PC-3 (cell line): ENCODE data around the gene ZNF341. TPM values are rescaled to one million over a fixed set of nuclear protein-coding genes. Genes with fewer than 3 reads are reported as not detected.

Source experiments
- ATAC-seq: fragments of 200-7000 bp; cut with Tn5 transposase; 2 replicates; pipeline ENCODE4 v1.9.1; 2020; ENCODE audit warnings: mild to moderate bottlenecking, moderate library complexity
- BruUV-seq: library from RNA; stranded (reverse); fragments of 400-500 nt; replicated peaks from 2 replicates; lab custom pipeline; 2021; lab: Mats Ljungman, UMichigan
- CTCF ChIA-PET: fragments of 300-600 bp; sonication (Branson Sonifier 250); formaldehyde crosslinking; loops from one replicate; lab custom pipeline; 2022; ENCODE audit warnings: antibody characterized with exemption; lab: Charles Lee
- POLR2A ChIA-PET: fragments of 300-600 bp; sonication (Branson Sonifier 250); formaldehyde crosslinking; loops from one replicate; lab custom pipeline; 2022; ENCODE audit warnings: antibody characterized with exemption; ENCODE audit not compliant: unreplicated experiment; lab: Charles Lee
- DNase-seq: peaks from one replicate; pipeline ENCODE4 v3.0.0-alpha.2; 2015
- H2AFZ ChIP-seq: fragments of 300-600 bp; sonication (generic); 2 replicates; pipeline ENCODE4 v1.6.0; 2016; ENCODE audit warnings: antibody characterized with exemption, low read length
- H3F3A ChIP-seq: fragments of 300-600 bp; sonication (generic); one replicate; pipeline ENCODE4 v1.6.0; 2017; ENCODE audit warnings: antibody characterized with exemption, low read length, control low read depth, mild to moderate bottlenecking; ENCODE audit not compliant: unreplicated experiment
- H3K27ac ChIP-seq: fragments of 300-600 bp; sonication (generic); 2 replicates; pipeline ENCODE4 v1.5.1; 2016; ENCODE audit warnings: mild to moderate bottlenecking, low read length
- H3K27me3 ChIP-seq: fragments of 300-600 bp; sonication (generic); 2 replicates; pipeline ENCODE4 v1.6.1; 2016; ENCODE audit warnings: low read length, mixed read lengths
- H3K36me3 ChIP-seq: fragments of 300-600 bp; sonication (generic); 2 replicates; pipeline ENCODE4 v1.6.1; 2016; ENCODE audit warnings: low read depth, mixed run types, low read length, mixed read lengths
- H3K4me1 ChIP-seq: fragments of 300-600 bp; sonication (generic); 2 replicates; pipeline ENCODE4 v1.5.1; 2016; ENCODE audit warnings: low read length; ENCODE audit not compliant: insufficient read depth
- H3K4me2 ChIP-seq: fragments of 300-600 bp; sonication (generic); 2 replicates; pipeline ENCODE4 v1.6.0; 2016; ENCODE audit warnings: low read length
- H3K4me3 ChIP-seq: fragments of 300-600 bp; sonication (generic); 2 replicates; pipeline ENCODE4 v1.5.1; 2016; ENCODE audit warnings: mild to moderate bottlenecking, low read length, mixed read lengths
- H3K79me2 ChIP-seq: fragments of 300-600 bp; sonication (generic); 2 replicates; pipeline ENCODE4 v1.6.1; 2017; ENCODE audit warnings: low read length, mixed read lengths
- H3K9ac ChIP-seq: fragments of 300-600 bp; sonication (generic); 2 replicates; pipeline ENCODE4 v1.6.0; 2016; ENCODE audit warnings: mild to moderate bottlenecking, low read length
- H3K9me2 ChIP-seq: fragments of 300-600 bp; sonication (generic); replicated peaks from 2 replicates; pipeline ENCODE4 v1.6.1; 2016; ENCODE audit warnings: mixed run types, low read length, mixed read lengths
- H3K9me3 ChIP-seq: fragments of 300-600 bp; sonication (generic); 2 replicates; pipeline ENCODE4 v1.6.1; 2016; ENCODE audit warnings: low read length, mixed read lengths
- H4K20me1 ChIP-seq: fragments of 300-600 bp; sonication (generic); 2 replicates; pipeline ENCODE4 v1.6.1; 2016; ENCODE audit warnings: low read length, mixed read lengths
- CTCF ChIP-seq: fragments of 300-600 bp; sonication (generic); conservative IDR thresholded peaks from 2 replicates; pipeline ENCODE4 v1.5.1; 2017; ENCODE audit warnings: antibody characterized with exemption, low read depth, mild to moderate bottlenecking, low read length
- EZH2 ChIP-seq: fragments of 300-600 bp; sonication (generic); IDR thresholded peaks from one replicate; pipeline ENCODE4 v1.6.1; 2017; ENCODE audit warnings: antibody characterized with exemption, mild to moderate bottlenecking, low read length; ENCODE audit not compliant: unreplicated experiment
- EZH2phosphoT487 ChIP-seq: fragments of 300-600 bp; sonication (generic); IDR thresholded peaks from 2 replicates; pipeline ENCODE4 v1.6.1; 2018; ENCODE audit warnings: mild to moderate bottlenecking, antibody characterized with exemption, low read length, borderline replicate concordance
- intact Hi-C: fragments of 100-400 bp; cut with micrococcal nuclease; formaldehyde crosslinking; loops from 2 replicates; pipeline ENCODE4 v1.9.0; 2023
- total RNA-seq: library from RNA; depleted of rRNA; stranded (reverse); fragments of >200 nt; gene quantifications from 2 replicates; pipeline ENCODE4 v1.2.3, GENCODE V29; 2014

The ZNF341 gene
- total RNA-seq, 1 experiment from 2014 or later, result 4.4 TPM

- Histone ChIP-seq H3K9me2 (no peaks in the 10 kb centered on the region), H3K36me3 (no peaks in the 10 kb centered on the region; the same call in 1 of the 2 replicates), H3K4me2 (no peak overlapping the region), H3F3A (no peaks in the 10 kb centered on the region), H3K4me1 (no peaks in the 10 kb centered on the region), H3K9me3 (no peaks in the 10 kb centered on the region), H4K20me1 (peaks cover 24% of the 10 kb centered on the region), H3K4me3 (no peak overlapping the region), H3K27ac (no peak overlapping the region), H3K27me3 (no peaks in the 10 kb centered on the region), H2AFZ (no peak overlapping the region), H3K79me2 (peaks cover 89% of the 10 kb centered on the region), H3K9ac (no peak overlapping the region)
- no peak for ATAC-seq
- ChIA-PET CTCF (no interaction called here), POLR2A (no interaction called here)
- BruUV-seq, result no TSS peak
- intact Hi-C loops, result no loop called here
- no peak for TF ChIP-seq EZH2phosphoT487
- TF ChIP-seq EZH2, result no peak
- no peak for TF ChIP-seq CTCF
- no peak for DNase-seq
Observed at GRCh38 chr20:33832103-33832804, 100.5 kb downstream of the ZNF341 start.

- Histone ChIP-seq H3K4me1 (no peaks in the 10 kb centered on the region), H3K9me3 (no peaks in the 10 kb centered on the region), H3K27me3 (no peaks in the 10 kb centered on the region), H3K36me3 (no peaks in the 10 kb centered on the region; the same call in 1 of the 2 replicates), H3K27ac (no peak overlapping the region), H2AFZ (no peak overlapping the region), H4K20me1 (peaks cover 31% of the 10 kb centered on the region), H3K9me2 (no peaks in the 10 kb centered on the region), H3F3A (no peaks in the 10 kb centered on the region), H3K9ac (no peak overlapping the region), H3K4me3 (no peak overlapping the region), H3K79me2 (peaks cover 89% of the 10 kb centered on the region), H3K4me2 (no peak overlapping the region)
- no TSS peak for BruUV-seq
- ATAC-seq, result no peak
- ChIA-PET POLR2A (no interaction called here), CTCF (no interaction called here)
- TF ChIP-seq EZH2 (no peak), CTCF (no peak), EZH2phosphoT487 (no peak)
- intact Hi-C loops, result no loop called here
- no peak for DNase-seq
Observed at GRCh38 chr20:33833333-33833732, 101.5 kb downstream of the ZNF341 start.

- no TSS peak for BruUV-seq
- Histone ChIP-seq H3K36me3 (no peaks in the 10 kb centered on the region; the same call in 1 of the 2 replicates), H3K27me3 (no peaks in the 10 kb centered on the region), H3K27ac (no peak overlapping the region), H3K79me2 (peaks cover 90% of the 10 kb centered on the region), H3K9me3 (no peaks in the 10 kb centered on the region), H3K9ac (no peak overlapping the region), H3K4me2 (no peak overlapping the region), H3F3A (no peaks in the 10 kb centered on the region), H4K20me1 (peaks cover 31% of the 10 kb centered on the region), H3K4me1 (no peaks in the 10 kb centered on the region), H3K9me2 (no peaks in the 10 kb centered on the region), H3K4me3 (no peak overlapping the region), H2AFZ (no peak overlapping the region)
- TF ChIP-seq CTCF (no peak), EZH2phosphoT487 (no peak), EZH2 (no peak)
- no peak for ATAC-seq
- no peak for DNase-seq
- ChIA-PET POLR2A (no interaction called here), CTCF (no interaction called here)
- intact Hi-C loops, result no loop called here
Observed at GRCh38 chr20:33835615-33836172, 103.9 kb downstream of the ZNF341 start.
